HepG2 (cell line): ENCODE results near the gene ZNF213. TPM values are rescaled to one million over a fixed set of nuclear protein-coding genes. Genes with fewer than 3 reads are reported as not detected.

Experiments
- AGO1 ChIP-seq: fragments of 200-400 bp; formaldehyde crosslinking; IDR thresholded peaks from 2 replicates; pipeline ENCODE4 v1.6.1; 2017; ENCODE audit warnings: mild to moderate bottlenecking, low read depth, low read length, moderate library complexity; ENCODE audit not compliant: poor library complexity, severe bottlenecking
- DMAP1 ChIP-seq: IDR thresholded peaks from 2 replicates; pipeline ENCODE4 v1.6.1; 2016
- ETV6 ChIP-seq: sonication (generic); formaldehyde crosslinking; conservative IDR thresholded peaks from 2 replicates; pipeline ENCODE4 v1.4.0; 2020; ENCODE audit warnings: missing genetic modification reagents
- IKZF4 ChIP-seq: sonication (generic); formaldehyde crosslinking; IDR thresholded peaks from 2 replicates; pipeline ENCODE4 v1.5.1; 2020; ENCODE audit warnings: borderline replicate concordance, mild to moderate bottlenecking, low read depth, missing genetic modification reagents; ENCODE audit errors: not compliant biosample characterization
- KLF6 ChIP-seq: IDR thresholded peaks from 2 replicates; pipeline ENCODE4 v1.8.0; 2016; ENCODE audit warnings: missing biosample characterization, missing genetic modification reagents
- NBN ChIP-seq: fragments of 450-650 bp; conservative IDR thresholded peaks from 2 replicates; pipeline ENCODE4 v1.6.1; 2017
- NONO ChIP-seq, 2 experiments: fragments of 450-650 bp in 1 of 2; sonication (generic) in 1 of 2; formaldehyde crosslinking in 1 of 2; IDR thresholded peaks in 1 of 2; conservative IDR thresholded peaks in 1 of 2; 2 replicates each; pipeline versions ENCODE4 v1.6.1 to v1.8.0; 2017 to 2022; ENCODE audit warnings: mild to moderate bottlenecking in 1 of 2, missing genetic modification reagents in 1 of 2, moderate library complexity in 1 of 2
- PLRG1 ChIP-seq: fragments of 450-650 bp; conservative IDR thresholded peaks from 2 replicates; pipeline ENCODE4 v1.6.1; 2016
- SIN3B ChIP-seq: fragments of 150-350 bp; IDR thresholded peaks from 2 replicates; pipeline ENCODE4 v1.6.1; 2014; ENCODE audit warnings: low read length
- SPEN ChIP-seq: sonication (generic); formaldehyde crosslinking; IDR thresholded peaks from 2 replicates; pipeline ENCODE4 v1.5.1; 2020; ENCODE audit warnings: low read depth, mild to moderate bottlenecking, missing genetic modification reagents
- SRSF1 ChIP-seq: fragments of 200-400 bp; formaldehyde crosslinking; optimal IDR thresholded peaks from 2 replicates; pipeline ENCODE3; 2017; ENCODE audit warnings: mild to moderate bottlenecking, low read depth, low read length, moderate library complexity
- ZBTB7B ChIP-seq: sonication (generic); formaldehyde crosslinking; IDR thresholded peaks from 2 replicates; pipeline ENCODE4 v1.4.0; 2020; ENCODE audit warnings: missing genetic modification reagents
- ZC3H4 ChIP-seq: sonication (generic); formaldehyde crosslinking; IDR thresholded peaks from 2 replicates; pipeline ENCODE4 v1.4.0; 2020; ENCODE audit warnings: missing genetic modification reagents, borderline replicate concordance
- ZFP1 ChIP-seq: IDR thresholded peaks from 2 replicates; pipeline ENCODE4 v1.6.1; 2016
- ZFP36 ChIP-seq: fragments of 150-350 bp; IDR thresholded peaks from 2 replicates; pipeline ENCODE4 v1.6.1; 2018; ENCODE audit warnings: borderline replicate concordance, low read length, low read depth; ENCODE audit not compliant: partially characterized antibody
- ZFP90 ChIP-seq: sonication (generic); formaldehyde crosslinking; IDR thresholded peaks from 2 replicates; pipeline ENCODE4 v1.8.0; 2022; ENCODE audit warnings: missing genetic modification reagents, mild to moderate bottlenecking, inconsistent platforms, borderline replicate concordance
- ZNF230 ChIP-seq: sonication (generic); formaldehyde crosslinking; IDR thresholded peaks from 2 replicates; pipeline ENCODE4 v1.4.0; 2020; ENCODE audit warnings: mild to moderate bottlenecking, missing genetic modification reagents
- ZNF317 ChIP-seq: sonication (generic); formaldehyde crosslinking; IDR thresholded peaks from 2 replicates; pipeline ENCODE4 v1.5.0; 2020; ENCODE audit warnings: mild to moderate bottlenecking, missing genetic modification reagents
- ZNF563 ChIP-seq: sonication (generic); formaldehyde crosslinking; IDR thresholded peaks from 2 replicates; pipeline ENCODE4 v1.8.0; 2022; ENCODE audit warnings: mild to moderate bottlenecking, moderate library complexity, missing genetic modification reagents
- ZNF83 ChIP-seq: sonication (generic); formaldehyde crosslinking; IDR thresholded peaks from 2 replicates; pipeline ENCODE4 v1.4.0; 2020; ENCODE audit warnings: missing genetic modification reagents, mild to moderate bottlenecking, borderline replicate concordance
- polyA plus RNA-seq, 8 experiments: library from polyadenylated mRNA; depleted of rRNA in 3 of 8; stranded (reverse) in 7 of 8; unstranded in 1 of 8; fragments of >200 nt; fragmentation: Illumina TruSeq in 4 of 8; extraction: Trizol in 4 of 8; gene quantifications; 2 replicates each; pipeline versions ENCODE4 v1.2.1 to v1.2.3, GENCODE V29; 2011 to 2016; ENCODE audit warnings: low read depth in 4 of 8, missing spikeins in 1 of 8, mixed read lengths in 1 of 8; ENCODE audit not compliant: insufficient read depth in 1 of 8
- total RNA-seq, 5 experiments: library from RNA; depleted of rRNA; stranded (reverse); fragments of >200 nt; fragmentation: Illumina TruSeq; extraction: Trizol; gene quantifications; 2 replicates each; pipeline ENCODE4 v1.2.3, GENCODE V29; 2016; ENCODE audit warnings: low read depth in 1 of 5
- TF ChIP-seq, protein P1 (sequence below): sonication (generic); formaldehyde crosslinking; IDR thresholded peaks from 2 replicates; pipeline ENCODE4 v1.4.0; 2020; ENCODE audit warnings: low read depth, mild to moderate bottlenecking, missing genetic modification reagents
- TF ChIP-seq, protein P2 (sequence below): sonication (generic); formaldehyde crosslinking; IDR thresholded peaks from 2 replicates; pipeline ENCODE4 v1.4.0; 2020; ENCODE audit warnings: missing genetic modification reagents
- TF ChIP-seq, protein P3 (sequence below): sonication (generic); formaldehyde crosslinking; conservative IDR thresholded peaks from 2 replicates; pipeline ENCODE4 v1.4.0; 2020; ENCODE audit warnings: mild to moderate bottlenecking, missing genetic modification reagents, moderate library complexity

Gene ZNF213
- total and polyA plus RNA-seq, 2 of the 13 experiments (the other 11 are each of a cell fraction or from before 2014, with no cell fraction given): 0.59 to 0.97 TPM

DNA sequence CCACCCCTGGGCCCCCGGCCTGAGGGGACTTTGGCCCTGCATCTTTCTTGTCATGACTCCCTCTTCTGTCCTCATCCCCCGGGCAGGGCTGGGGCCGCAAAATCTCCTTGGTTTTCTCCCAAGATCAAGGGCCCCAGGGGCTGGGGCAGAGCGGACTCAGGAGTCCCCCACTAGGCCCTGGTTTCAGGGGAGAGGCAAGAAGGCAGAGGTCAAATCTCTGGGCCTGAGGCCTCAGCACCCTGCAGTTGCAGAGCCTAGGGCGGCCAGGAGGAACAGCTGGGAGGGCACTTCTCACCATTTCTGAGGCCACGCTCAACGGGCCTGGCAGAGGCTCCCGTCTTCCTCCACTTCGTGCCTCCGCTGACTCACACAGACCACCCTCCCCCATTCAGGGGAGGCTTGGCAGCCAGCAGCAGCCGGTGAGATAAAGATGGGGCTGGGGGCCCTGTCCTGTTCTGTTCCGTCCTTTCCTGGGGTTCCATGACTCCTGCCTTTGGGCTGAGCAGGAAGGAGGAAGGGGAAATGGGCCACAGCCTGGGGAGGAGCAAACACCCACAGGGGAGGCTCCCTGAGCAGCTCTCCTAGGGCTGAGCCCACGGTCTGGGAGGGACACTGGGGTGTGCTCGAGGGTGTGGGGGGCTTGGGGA is 48.1 kb upstream of the ZNF213 start (continued):
- TF ChIP-seq IKZF4 (CRISPR knock-in tag): no peak
- TF ChIP-seq ZNF317 (CRISPR knock-in tag): 0 out of 2 replicates have a peak, but pooled peaks have one; percentile 18
- TF ChIP-seq, protein P1, sequence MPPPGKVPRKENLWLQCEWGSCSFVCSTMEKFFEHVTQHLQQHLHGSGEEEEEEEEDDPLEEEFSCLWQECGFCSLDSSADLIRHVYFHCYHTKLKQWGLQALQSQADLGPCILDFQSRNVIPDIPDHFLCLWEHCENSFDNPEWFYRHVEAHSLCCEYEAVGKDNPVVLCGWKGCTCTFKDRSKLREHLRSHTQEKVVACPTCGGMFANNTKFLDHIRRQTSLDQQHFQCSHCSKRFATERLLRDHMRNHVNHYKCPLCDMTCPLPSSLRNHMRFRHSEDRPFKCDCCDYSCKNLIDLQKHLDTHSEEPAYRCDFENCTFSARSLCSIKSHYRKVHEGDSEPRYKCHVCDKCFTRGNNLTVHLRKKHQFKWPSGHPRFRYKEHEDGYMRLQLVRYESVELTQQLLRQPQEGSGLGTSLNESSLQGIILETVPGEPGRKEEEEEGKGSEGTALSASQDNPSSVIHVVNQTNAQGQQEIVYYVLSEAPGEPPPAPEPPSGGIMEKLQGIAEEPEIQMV (CRISPR knock-in tag): no peak
- no peak for TF ChIP-seq AGO1
- no peak; the same call in 1 of the 2 replicates for TF ChIP-seq DMAP1 (CRISPR knock-in tag)
- TF ChIP-seq, protein P2, sequence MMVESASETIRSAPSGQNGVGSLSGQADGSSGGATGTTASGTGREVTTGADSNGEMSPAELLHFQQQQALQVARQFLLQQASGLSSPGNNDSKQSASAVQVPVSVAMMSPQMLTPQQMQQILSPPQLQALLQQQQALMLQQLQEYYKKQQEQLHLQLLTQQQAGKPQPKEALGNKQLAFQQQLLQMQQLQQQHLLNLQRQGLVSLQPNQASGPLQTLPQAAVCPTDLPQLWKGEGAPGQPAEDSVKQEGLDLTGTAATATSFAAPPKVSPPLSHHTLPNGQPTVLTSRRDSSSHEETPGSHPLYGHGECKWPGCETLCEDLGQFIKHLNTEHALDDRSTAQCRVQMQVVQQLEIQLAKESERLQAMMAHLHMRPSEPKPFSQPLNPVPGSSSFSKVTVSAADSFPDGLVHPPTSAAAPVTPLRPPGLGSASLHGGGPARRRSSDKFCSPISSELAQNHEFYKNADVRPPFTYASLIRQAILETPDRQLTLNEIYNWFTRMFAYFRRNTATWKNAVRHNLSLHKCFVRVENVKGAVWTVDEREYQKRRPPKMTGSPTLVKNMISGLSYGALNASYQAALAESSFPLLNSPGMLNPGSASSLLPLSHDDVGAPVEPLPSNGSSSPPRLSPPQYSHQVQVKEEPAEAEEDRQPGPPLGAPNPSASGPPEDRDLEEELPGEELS: no peak
- no peak for TF ChIP-seq NBN
- TF ChIP-seq PLRG1: no peak
- no peak for TF ChIP-seq ZFP1 (CRISPR knock-in tag)
- no peak for TF ChIP-seq ZFP36
- TF ChIP-seq ZNF230: 0 out of 2 replicates have a peak, but pooled peaks have one; percentile 50
- TF ChIP-seq SRSF1: peak; percentile 89
- TF ChIP-seq ZC3H4 (CRISPR knock-in tag): no peak; the same call in 1 of the 2 replicates
- TF ChIP-seq KLF6 (CRISPR knock-in tag): 0 out of 2 replicates have a peak, but pooled peaks have one; percentile 12
- no peak for TF ChIP-seq SIN3B
- peak; percentile 12; the same call in 1 of the 2 replicates for TF ChIP-seq SPEN (CRISPR knock-in tag)
- TF ChIP-seq ZFP90 (CRISPR knock-in tag): no peak
- TF ChIP-seq ETV6 (CRISPR knock-in tag): no peak
- TF ChIP-seq ZBTB7B (CRISPR knock-in tag): no peak; the same call in 1 of the 2 replicates
- TF ChIP-seq ZNF83: no peak
- 0 out of 2 replicates have a peak, but pooled peaks have one; percentile 32 for TF ChIP-seq ZNF563 (CRISPR knock-in tag)
- TF ChIP-seq, protein P3, sequence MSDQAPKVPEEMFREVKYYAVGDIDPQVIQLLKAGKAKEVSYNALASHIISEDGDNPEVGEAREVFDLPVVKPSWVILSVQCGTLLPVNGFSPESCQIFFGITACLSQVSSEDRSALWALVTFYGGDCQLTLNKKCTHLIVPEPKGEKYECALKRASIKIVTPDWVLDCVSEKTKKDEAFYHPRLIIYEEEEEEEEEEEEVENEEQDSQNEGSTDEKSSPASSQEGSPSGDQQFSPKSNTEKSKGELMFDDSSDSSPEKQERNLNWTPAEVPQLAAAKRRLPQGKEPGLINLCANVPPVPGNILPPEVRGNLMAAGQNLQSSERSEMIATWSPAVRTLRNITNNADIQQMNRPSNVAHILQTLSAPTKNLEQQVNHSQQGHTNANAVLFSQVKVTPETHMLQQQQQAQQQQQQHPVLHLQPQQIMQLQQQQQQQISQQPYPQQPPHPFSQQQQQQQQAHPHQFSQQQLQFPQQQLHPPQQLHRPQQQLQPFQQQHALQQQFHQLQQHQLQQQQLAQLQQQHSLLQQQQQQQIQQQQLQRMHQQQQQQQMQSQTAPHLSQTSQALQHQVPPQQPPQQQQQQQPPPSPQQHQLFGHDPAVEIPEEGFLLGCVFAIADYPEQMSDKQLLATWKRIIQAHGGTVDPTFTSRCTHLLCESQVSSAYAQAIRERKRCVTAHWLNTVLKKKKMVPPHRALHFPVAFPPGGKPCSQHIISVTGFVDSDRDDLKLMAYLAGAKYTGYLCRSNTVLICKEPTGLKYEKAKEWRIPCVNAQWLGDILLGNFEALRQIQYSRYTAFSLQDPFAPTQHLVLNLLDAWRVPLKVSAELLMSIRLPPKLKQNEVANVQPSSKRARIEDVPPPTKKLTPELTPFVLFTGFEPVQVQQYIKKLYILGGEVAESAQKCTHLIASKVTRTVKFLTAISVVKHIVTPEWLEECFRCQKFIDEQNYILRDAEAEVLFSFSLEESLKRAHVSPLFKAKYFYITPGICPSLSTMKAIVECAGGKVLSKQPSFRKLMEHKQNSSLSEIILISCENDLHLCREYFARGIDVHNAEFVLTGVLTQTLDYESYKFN: peak; percentile 92
- TF ChIP-seq NONO (IDR thresholded peaks at IDR 0.05): no peak
- TF ChIP-seq NONO (CRISPR knock-in tag; conservative IDR thresholded peaks at IDR 0.05): 0 out of 2 replicates have a peak, but pooled peaks have one; percentile 42
